ENCODE data around the gene PLD6. TPM values are rescaled to one million over a fixed set of nuclear protein-coding genes. Genes with fewer than 3 reads are reported as not detected.
"Not testable (repeated sequence)": the region's sequence is repeated elsewhere in the genome, so short reads cannot be mapped to it uniquely, and the experiment has no call there.

The PLD6 gene
- total RNA-seq, 1 experiment from 2014 or later: 1.0 TPM

GRCh38 chr17:17201271-17201670 lies 4.9 kb downstream of the PLD6 start:
- Histone ChIP-seq H3K4me3 (no peak overlapping the region), H3K27me3 (replicated peaks) (no peaks in the 10 kb centered on the region), H3K36me3 (no peaks in the 10 kb centered on the region), H3K9me3 (replicated peaks) (no peaks in the 10 kb centered on the region; the same call in none of the 2 replicates), H3K27ac (no peak overlapping the region), H3K4me1 (replicated peaks) (peaks cover 17% of the 10 kb centered on the region)
- DNase-seq (ENCODE audit: low read depth in 1 of 2, low spot score in 2 of 2): no peak

GRCh38 chr17:17200831-17201230 lies 5.3 kb downstream of the PLD6 start:
- DNase-seq (ENCODE audit: low read depth in 1 of 2, low spot score in 2 of 2): no peak
- H3K27ac ChIP-seq: no peak overlapping the region
- no peak overlapping the region for H3K4me3 ChIP-seq
- no peaks in the 10 kb centered on the region for H3K36me3 ChIP-seq
- H3K27me3 ChIP-seq (replicated peaks): no peaks in the 10 kb centered on the region
- no peaks in the 10 kb centered on the region; the same call in 1 of the 2 replicates for H3K9me3 ChIP-seq (replicated peaks)
- H3K4me1 ChIP-seq (replicated peaks): peaks cover 13% of the 10 kb centered on the region

GRCh38 chr17:17200311-17200710 lies 5.8 kb downstream of the PLD6 start:
- no peaks in the 10 kb centered on the region; the same call in 1 of the 2 replicates for H3K27me3 ChIP-seq (replicated peaks)
- no peak overlapping the region for H3K27ac ChIP-seq
- peaks cover 8% of the 10 kb centered on the region for H3K4me1 ChIP-seq (replicated peaks)
- H3K4me3 ChIP-seq: no peak overlapping the region
- H3K36me3 ChIP-seq: no peaks in the 10 kb centered on the region
- no peaks in the 10 kb centered on the region; the same call in 1 of the 2 replicates for H3K9me3 ChIP-seq (replicated peaks)
- no peak for DNase-seq (ENCODE audit: low read depth in 1 of 2, low spot score in 2 of 2)

GRCh38 chr17:17198281-17198680 lies 7.9 kb downstream of the PLD6 start:
- H3K27ac ChIP-seq: no peak overlapping the region
- H3K9me3 ChIP-seq (replicated peaks): no peaks in the 10 kb centered on the region; the same call in 1 of the 2 replicates
- H3K4me1 ChIP-seq (replicated peaks): peaks cover 7% of the 10 kb centered on the region
- no peaks in the 10 kb centered on the region; the same call in 1 of the 2 replicates for H3K27me3 ChIP-seq (replicated peaks)
- H3K36me3 ChIP-seq: no peaks in the 10 kb centered on the region
- no peak for DNase-seq (ENCODE audit: low read depth in 1 of 2, low spot score in 2 of 2)
- no peak overlapping the region for H3K4me3 ChIP-seq

GRCh38 chr17:17196776-17197175 lies 9.4 kb downstream of the PLD6 start:
- no peak for DNase-seq (ENCODE audit: low read depth in 1 of 2, low spot score in 2 of 2)
- H3K36me3 ChIP-seq: no peaks in the 10 kb centered on the region
- H3K27ac ChIP-seq: no peak overlapping the region
- no peaks in the 10 kb centered on the region; the same call in 1 of the 2 replicates for H3K27me3 ChIP-seq (replicated peaks)
- no peak overlapping the region for H3K4me3 ChIP-seq
- H3K9me3 ChIP-seq (replicated peaks): no peaks in the 10 kb centered on the region; the same call in 1 of the 2 replicates
- peaks cover 11% of the 10 kb centered on the region for H3K4me1 ChIP-seq (replicated peaks)

GRCh38 chr17:17195466-17195865 lies 10.7 kb downstream of the PLD6 start:
- H3K27ac ChIP-seq; H3K9me3 ChIP-seq (replicated peaks); H3K4me3 ChIP-seq; DNase-seq (ENCODE audit: low read depth in 1 of 2, low spot score in 2 of 2); H3K36me3 ChIP-seq; H3K27me3 ChIP-seq (replicated peaks): not testable (repeated sequence)
- H3K4me1 ChIP-seq (replicated peaks): peaks cover 24% of the 10 kb centered on the region

- no peaks in the 10 kb centered on the region; the same call in 1 of the 2 replicates for H3K27me3 ChIP-seq (replicated peaks)
- H3K9me3 ChIP-seq (replicated peaks): no peaks in the 10 kb centered on the region
- H3K27ac ChIP-seq: peak overlapping the region; percentile 16
- H3K36me3 ChIP-seq: peaks cover 28% of the 10 kb centered on the region
- DNase-seq (ENCODE audit: low read depth in 1 of 2, low spot score in 2 of 2): no peak
- H3K4me1 ChIP-seq (replicated peaks): peaks cover 41% of the 10 kb centered on the region
- no peak overlapping the region for H3K4me3 ChIP-seq
Observed at GRCh38 chr17:17191961-17192381, 14.2 kb downstream of the PLD6 start.

- Histone ChIP-seq H3K9me3 (replicated peaks) (no peaks in the 10 kb centered on the region), H3K4me1 (replicated peaks) (peaks cover 40% of the 10 kb centered on the region), H3K27ac (peak overlapping the region; percentile 16), H3K4me3 (no peak overlapping the region), H3K27me3 (replicated peaks) (no peaks in the 10 kb centered on the region; the same call in 1 of the 2 replicates), H3K36me3 (peaks cover 30% of the 10 kb centered on the region)
- peak; percentile 75 to 77 for DNase-seq (ENCODE audit: low read depth in 1 of 2, low spot score in 2 of 2)
Observed at GRCh38 chr17:17191346-17191792, 14.8 kb downstream of the PLD6 start.

GRCh38 chr17:17190188-17190587 lies 15.9 kb downstream of the PLD6 start:
- DNase-seq (ENCODE audit: low read depth in 1 of 2, low spot score in 2 of 2): no peak
- no peak overlapping the region for H3K27ac ChIP-seq
- no peak overlapping the region for H3K4me3 ChIP-seq
- no peaks in the 10 kb centered on the region for H3K9me3 ChIP-seq (replicated peaks)
- no peaks in the 10 kb centered on the region for H3K27me3 ChIP-seq (replicated peaks)
- H3K36me3 ChIP-seq: peaks cover 39% of the 10 kb centered on the region
- peaks cover 44% of the 10 kb centered on the region for H3K4me1 ChIP-seq (replicated peaks)

- DNase-seq (ENCODE audit: low read depth in 1 of 2, low spot score in 2 of 2): no peak
- H3K36me3 ChIP-seq: peaks cover 41% of the 10 kb centered on the region
- H3K4me1 ChIP-seq (replicated peaks): peaks cover 44% of the 10 kb centered on the region
- no peak overlapping the region for H3K4me3 ChIP-seq
- no peak overlapping the region for H3K27ac ChIP-seq
- H3K9me3 ChIP-seq (replicated peaks): no peaks in the 10 kb centered on the region
- no peaks in the 10 kb centered on the region for H3K27me3 ChIP-seq (replicated peaks)
Observed at GRCh38 chr17:17189559-17189958, 16.6 kb downstream of the PLD6 start.

- Histone ChIP-seq H3K4me3 (no peak overlapping the region), H3K36me3 (peaks cover 51% of the 10 kb centered on the region), H3K27me3 (replicated peaks) (no peaks in the 10 kb centered on the region), H3K4me1 (replicated peaks) (peaks cover 44% of the 10 kb centered on the region), H3K9me3 (replicated peaks) (no peaks in the 10 kb centered on the region), H3K27ac (no peak overlapping the region)
- DNase-seq (ENCODE audit: low read depth in 1 of 2, low spot score in 2 of 2): no peak
Observed at GRCh38 chr17:17188586-17188985, 17.5 kb downstream of the PLD6 start.

- Histone ChIP-seq H3K4me1 (replicated peaks) (peaks cover 41% of the 10 kb centered on the region), H3K9me3 (replicated peaks) (no peaks in the 10 kb centered on the region), H3K36me3 (peaks cover 69% of the 10 kb centered on the region), H3K27me3 (replicated peaks) (no peaks in the 10 kb centered on the region), H3K4me3 (no peak overlapping the region), H3K27ac (no peak overlapping the region)
- no peak for DNase-seq (ENCODE audit: low read depth in 1 of 2, low spot score in 2 of 2)
Observed at GRCh38 chr17:17186551-17187505, 19.3 kb downstream of the PLD6 start.

- Histone ChIP-seq H3K36me3 (peaks cover 76% of the 10 kb centered on the region), H3K4me3 (no peak overlapping the region), H3K9me3 (replicated peaks) (no peaks in the 10 kb centered on the region), H3K27me3 (replicated peaks) (no peaks in the 10 kb centered on the region), H3K27ac (no peak overlapping the region), H3K4me1 (replicated peaks) (peaks cover 33% of the 10 kb centered on the region)
- no peak for DNase-seq (ENCODE audit: low read depth in 1 of 2, low spot score in 2 of 2)
Observed at GRCh38 chr17:17186051-17186450, 20.1 kb downstream of the PLD6 start.

Measured in SJSA1 (cell line).